Measurements from ENCODE around the gene FYB1. TPM values are rescaled to one million over a fixed set of nuclear protein-coding genes. Genes with fewer than 3 reads are reported as not detected.

Gene FYB1
- total RNA-seq, 1 experiment from 2014 or later: 1.3 TPM

- no peaks in the 10 kb centered on the region for H3K36me3 ChIP-seq (ENCODE audit: control insufficient read depth, insufficient read depth, low read length)
- H3K9me3 ChIP-seq: no peaks in the 10 kb centered on the region
- no peaks in the 10 kb centered on the region for H3K27me3 Mint-ChIP-seq (ENCODE audit: insufficient read depth, unreplicated experiment)
- intact Hi-C loops (cut with micrococcal nuclease; ENCODE audit: unreplicated experiment): no loop called here
- DNase-seq: no peak
- TF ChIP-seq, protein P1, sequence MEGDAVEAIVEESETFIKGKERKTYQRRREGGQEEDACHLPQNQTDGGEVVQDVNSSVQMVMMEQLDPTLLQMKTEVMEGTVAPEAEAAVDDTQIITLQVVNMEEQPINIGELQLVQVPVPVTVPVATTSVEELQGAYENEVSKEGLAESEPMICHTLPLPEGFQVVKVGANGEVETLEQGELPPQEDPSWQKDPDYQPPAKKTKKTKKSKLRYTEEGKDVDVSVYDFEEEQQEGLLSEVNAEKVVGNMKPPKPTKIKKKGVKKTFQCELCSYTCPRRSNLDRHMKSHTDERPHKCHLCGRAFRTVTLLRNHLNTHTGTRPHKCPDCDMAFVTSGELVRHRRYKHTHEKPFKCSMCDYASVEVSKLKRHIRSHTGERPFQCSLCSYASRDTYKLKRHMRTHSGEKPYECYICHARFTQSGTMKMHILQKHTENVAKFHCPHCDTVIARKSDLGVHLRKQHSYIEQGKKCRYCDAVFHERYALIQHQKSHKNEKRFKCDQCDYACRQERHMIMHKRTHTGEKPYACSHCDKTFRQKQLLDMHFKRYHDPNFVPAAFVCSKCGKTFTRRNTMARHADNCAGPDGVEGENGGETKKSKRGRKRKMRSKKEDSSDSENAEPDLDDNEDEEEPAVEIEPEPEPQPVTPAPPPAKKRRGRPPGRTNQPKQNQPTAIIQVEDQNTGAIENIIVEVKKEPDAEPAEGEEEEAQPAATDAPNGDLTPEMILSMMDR (IDR thresholded peaks at IDR 0.05; ENCODE audit: insufficient read depth in 1 of 2, low read depth in 1 of 2, low read length in 1 of 2, severe bottlenecking in 1 of 2, unreplicated experiment in 1 of 2): no peak
- no peak overlapping the region for H3K27ac Mint-ChIP-seq (ENCODE audit: unreplicated experiment)
- H3K4me1 Mint-ChIP-seq (ENCODE audit: low read depth, unreplicated experiment): peaks cover 8% of the 10 kb centered on the region
- BruUV-seq (replicated peaks): no TSS peak
- H3K4me3 ChIP-seq (ENCODE audit: low read depth, low read length): no peak overlapping the region
- ChIA-PET POLR2A (no interaction called here), CTCF (no interaction called here)
- no peaks in the 10 kb centered on the region for H3K27me3 ChIP-seq (replicated peaks; ENCODE audit: control insufficient read depth, insufficient read depth, low read length)
- peaks cover 10% of the 10 kb centered on the region for H3K4me1 ChIP-seq
- no peak overlapping the region for H3K4me3 Mint-ChIP-seq (ENCODE audit: unreplicated experiment)
- H3K9me3 Mint-ChIP-seq (ENCODE audit: unreplicated experiment): no peaks in the 10 kb centered on the region
- no peaks in the 10 kb centered on the region for H3K36me3 Mint-ChIP-seq (ENCODE audit: insufficient read depth, unreplicated experiment)
Observed at GRCh38 chr5:39203275-39203922, 16.0 kb downstream of the FYB1 start.

GRCh38 chr5:39202597-39203274 is 16.6 kb downstream of the FYB1 start:
- Histone ChIP-seq H3K4me3 (ENCODE audit: low read depth, low read length) (no peak overlapping the region), H3K9me3 (no peaks in the 10 kb centered on the region), H3K36me3 (ENCODE audit: control insufficient read depth, insufficient read depth, low read length) (no peaks in the 10 kb centered on the region), H3K27me3 (replicated peaks; ENCODE audit: control insufficient read depth, insufficient read depth, low read length) (no peaks in the 10 kb centered on the region), H3K4me1 (peaks cover 17% of the 10 kb centered on the region)
- no peak for DNase-seq
- Mint-ChIP-seq H3K4me3 (ENCODE audit: unreplicated experiment) (no peak overlapping the region), H3K36me3 (ENCODE audit: insufficient read depth, unreplicated experiment) (no peaks in the 10 kb centered on the region), H3K4me1 (ENCODE audit: low read depth, unreplicated experiment) (peaks cover 8% of the 10 kb centered on the region), H3K27ac (ENCODE audit: unreplicated experiment) (no peak overlapping the region), H3K9me3 (ENCODE audit: unreplicated experiment) (no peaks in the 10 kb centered on the region), H3K27me3 (ENCODE audit: insufficient read depth, unreplicated experiment) (no peaks in the 10 kb centered on the region)
- ChIA-PET POLR2A (no interaction called here), CTCF (no interaction called here)
- intact Hi-C loops (cut with micrococcal nuclease; ENCODE audit: unreplicated experiment): no loop called here
- TF ChIP-seq, protein P1 (IDR thresholded peaks at IDR 0.05; ENCODE audit: insufficient read depth in 1 of 2, low read depth in 1 of 2, low read length in 1 of 2, severe bottlenecking in 1 of 2, unreplicated experiment in 1 of 2): no peak
- BruUV-seq (replicated peaks): no TSS peak

DNA sequence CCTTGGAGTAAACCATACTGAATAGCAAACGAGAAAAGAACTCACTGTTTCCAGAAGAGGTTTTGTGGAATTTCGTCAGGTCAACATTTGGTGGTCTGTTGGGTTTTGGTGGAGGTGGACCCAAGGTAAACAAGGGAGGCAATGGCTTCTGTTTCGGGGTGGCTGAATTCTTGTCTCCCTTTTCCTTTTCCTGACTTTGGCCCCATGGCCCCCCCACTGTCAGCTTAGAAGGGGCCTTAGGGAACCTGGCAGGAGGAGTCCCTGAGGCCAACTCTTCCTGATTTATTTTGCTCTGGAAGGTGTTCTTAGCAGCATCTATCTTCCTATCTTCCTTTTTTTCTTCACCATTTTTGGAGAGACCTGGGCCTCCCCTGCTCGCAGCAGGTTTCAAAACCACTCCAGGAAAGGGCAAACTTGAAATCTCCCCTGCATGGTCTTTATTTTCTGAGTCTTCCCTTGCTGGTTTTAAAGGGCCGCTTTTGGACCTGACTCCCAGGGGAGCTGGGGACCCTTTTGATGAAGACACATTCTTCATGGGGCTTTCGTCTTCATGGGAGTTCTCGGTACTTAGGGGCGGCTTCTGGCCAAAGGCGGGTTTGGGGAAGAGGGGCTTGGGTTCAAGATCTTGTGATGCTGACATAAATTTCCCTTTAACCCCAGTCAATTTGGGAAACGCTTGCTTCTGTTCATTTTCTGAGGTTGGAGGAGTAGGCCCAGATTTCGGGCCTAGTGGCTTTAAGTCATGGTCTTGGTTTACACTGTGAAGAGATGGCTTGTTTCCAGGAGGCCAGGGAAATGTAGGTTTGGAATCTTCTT is 17.4 kb downstream of the FYB1 start:
- Histone ChIP-seq H3K27me3 (replicated peaks; ENCODE audit: control insufficient read depth, insufficient read depth, low read length) (no peaks in the 10 kb centered on the region), H3K36me3 (ENCODE audit: control insufficient read depth, insufficient read depth, low read length) (no peaks in the 10 kb centered on the region), H3K4me1 (peaks cover 24% of the 10 kb centered on the region), H3K9me3 (no peaks in the 10 kb centered on the region), H3K4me3 (ENCODE audit: low read depth, low read length) (no peak overlapping the region)
- Mint-ChIP-seq H3K4me1 (ENCODE audit: low read depth, unreplicated experiment) (peaks cover 9% of the 10 kb centered on the region), H3K4me3 (ENCODE audit: unreplicated experiment) (no peak overlapping the region), H3K9me3 (ENCODE audit: unreplicated experiment) (no peaks in the 10 kb centered on the region), H3K27ac (ENCODE audit: unreplicated experiment) (no peak overlapping the region), H3K36me3 (ENCODE audit: insufficient read depth, unreplicated experiment) (no peaks in the 10 kb centered on the region), H3K27me3 (ENCODE audit: insufficient read depth, unreplicated experiment) (no peaks in the 10 kb centered on the region)
- CTCF ChIA-PET: no interaction called here
- DNase-seq: no peak
- TF ChIP-seq, protein P1 (IDR thresholded peaks at IDR 0.05; ENCODE audit: insufficient read depth in 1 of 2, low read depth in 1 of 2, low read length in 1 of 2, severe bottlenecking in 1 of 2, unreplicated experiment in 1 of 2): no peak
- POLR2A ChIA-PET: no interaction called here
- BruUV-seq (replicated peaks): no TSS peak
- intact Hi-C loops (cut with micrococcal nuclease; ENCODE audit: unreplicated experiment): no loop called here

Data from Caco-2 (cell line).